Gastroesophageal sphincter (tissue), 3 donors: ENCODE results near the gene DDX10.

Source experiments
- EP300 ChIP-seq: sonication (generic); formaldehyde crosslinking; IDR thresholded peaks from one replicate; pipeline ENCODE4 v1.6.1; 2017; ENCODE audit warnings: antibody characterized with exemption, mild to moderate bottlenecking
- POLR2AphosphoS5 ChIP-seq: sonication (generic); formaldehyde crosslinking; IDR thresholded peaks from one replicate; pipeline ENCODE4 v1.6.1; 2017; ENCODE audit warnings: antibody characterized with exemption
- TF ChIP-seq, protein P1 (sequence below), 4 experiments: fragments of 200-600 bp in 2 of 4; fragments of 450-650 bp in 2 of 4; sonication (generic) in 1 of 4; IDR thresholded peaks; one replicate each; pipeline ENCODE4 v1.5.1; 2017 to 2019; ENCODE audit warnings: antibody characterized with exemption in 4 of 4, mild to moderate bottlenecking in 2 of 4, moderate library complexity in 2 of 4

DNA sequence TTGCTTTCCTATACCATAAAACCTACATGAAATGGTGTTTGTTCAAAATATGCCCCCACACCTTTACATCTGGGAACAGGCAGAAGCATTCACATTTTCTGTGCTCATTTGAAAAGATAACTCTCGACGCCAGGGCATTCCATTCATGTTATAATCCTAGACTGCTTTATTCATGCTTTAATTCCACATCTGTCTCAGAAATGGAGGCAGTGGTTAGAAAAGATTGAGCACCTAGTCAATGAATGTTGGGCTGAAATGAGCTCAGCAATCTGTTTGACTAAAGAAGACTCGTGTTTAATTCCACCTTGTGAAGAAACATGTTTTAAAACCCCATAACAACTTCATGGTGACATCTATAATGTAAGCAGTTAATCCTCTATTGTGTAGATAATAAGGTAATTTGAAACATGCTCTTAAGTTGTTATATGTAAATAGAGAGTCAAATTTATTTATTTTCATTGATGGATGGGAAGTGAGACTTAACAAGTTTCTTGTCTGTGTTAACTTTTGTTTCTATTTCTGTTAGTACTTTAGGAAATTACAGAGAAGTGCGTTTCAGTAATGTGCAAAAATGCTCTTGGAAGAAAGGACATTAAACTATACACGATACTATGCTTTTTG is 217.5 kb downstream of the DDX10 start:
- no peak for TF ChIP-seq EP300
- TF ChIP-seq POLR2AphosphoS5: peak; percentile 23
- TF ChIP-seq, protein P1, sequence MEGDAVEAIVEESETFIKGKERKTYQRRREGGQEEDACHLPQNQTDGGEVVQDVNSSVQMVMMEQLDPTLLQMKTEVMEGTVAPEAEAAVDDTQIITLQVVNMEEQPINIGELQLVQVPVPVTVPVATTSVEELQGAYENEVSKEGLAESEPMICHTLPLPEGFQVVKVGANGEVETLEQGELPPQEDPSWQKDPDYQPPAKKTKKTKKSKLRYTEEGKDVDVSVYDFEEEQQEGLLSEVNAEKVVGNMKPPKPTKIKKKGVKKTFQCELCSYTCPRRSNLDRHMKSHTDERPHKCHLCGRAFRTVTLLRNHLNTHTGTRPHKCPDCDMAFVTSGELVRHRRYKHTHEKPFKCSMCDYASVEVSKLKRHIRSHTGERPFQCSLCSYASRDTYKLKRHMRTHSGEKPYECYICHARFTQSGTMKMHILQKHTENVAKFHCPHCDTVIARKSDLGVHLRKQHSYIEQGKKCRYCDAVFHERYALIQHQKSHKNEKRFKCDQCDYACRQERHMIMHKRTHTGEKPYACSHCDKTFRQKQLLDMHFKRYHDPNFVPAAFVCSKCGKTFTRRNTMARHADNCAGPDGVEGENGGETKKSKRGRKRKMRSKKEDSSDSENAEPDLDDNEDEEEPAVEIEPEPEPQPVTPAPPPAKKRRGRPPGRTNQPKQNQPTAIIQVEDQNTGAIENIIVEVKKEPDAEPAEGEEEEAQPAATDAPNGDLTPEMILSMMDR (IDR thresholded peaks at IDR 0.05): no peak
